Measurements from ENCODE around the gene AP5Z1. TPM values are rescaled to one million over a fixed set of nuclear protein-coding genes. Genes with fewer than 3 reads are reported as not detected.
A peak's percentile ranks its signal among the peaks of the same experiment; 100 is the strongest.

The AP5Z1 gene
- total RNA-seq, 2 donors from 2014 or later = 7.5 to 9.2 TPM

DNA sequence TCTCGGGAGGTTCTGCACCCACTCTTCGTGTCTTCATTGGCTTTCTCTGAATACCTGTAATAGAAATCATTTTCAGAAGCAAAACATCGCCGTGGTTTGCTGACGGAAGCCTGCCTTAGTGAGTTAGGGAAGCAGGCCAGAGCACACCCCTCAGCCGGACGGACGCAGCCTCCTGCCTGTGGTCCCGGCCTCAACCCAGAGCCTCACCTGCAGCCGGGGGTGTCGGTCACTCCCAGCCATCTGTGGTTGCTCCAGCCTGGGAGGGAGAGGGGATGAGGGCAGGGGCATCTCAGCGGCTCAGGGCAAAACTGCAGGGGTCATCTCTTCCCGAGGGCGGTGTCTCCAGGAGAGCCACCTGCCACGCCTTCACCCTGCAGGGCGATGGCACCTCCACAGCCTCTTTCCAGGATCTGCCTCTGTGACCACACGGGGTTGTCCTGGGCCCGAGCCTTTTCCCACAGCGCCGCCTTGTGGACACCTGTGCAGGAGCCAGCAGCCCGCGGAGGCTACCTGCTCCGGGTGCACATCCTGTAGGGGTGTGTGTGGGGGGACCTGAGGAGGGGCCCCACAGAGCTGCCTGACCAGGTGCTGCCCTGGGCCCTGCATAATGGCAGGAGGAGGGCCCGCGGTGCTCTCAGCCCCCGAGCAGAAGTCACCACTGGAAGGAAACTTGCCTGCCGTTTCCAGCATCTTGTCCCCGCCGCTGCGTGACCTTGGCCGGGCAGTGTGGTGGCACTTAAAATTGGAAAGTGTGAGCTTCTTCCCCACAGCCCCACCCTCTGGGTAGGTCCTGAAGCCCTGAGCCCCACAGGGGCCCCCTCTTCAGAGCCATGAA lies 21.6 kb upstream of the AP5Z1 start:
- TF ChIP-seq CTCF (IDR thresholded peaks at IDR 0.05) = peak; percentile 89 to 95
- no peak overlapping the region for H3K4me3 ChIP-seq
- peaks cover 42% of the 10 kb centered on the region for H3K36me3 ChIP-seq
- no peaks in the 10 kb centered on the region for H3K27me3 ChIP-seq
- H3K9me3 ChIP-seq = no peaks in the 10 kb centered on the region
- H3K27ac ChIP-seq = no peak overlapping the region
- peaks cover 0 to 9% of the 10 kb centered on the region in 2 donors for H3K4me1 ChIP-seq
- peak; percentile 73 for DNase-seq (ENCODE audit: low spot score)

- no peak overlapping the region for H3K27ac ChIP-seq
- peaks cover 0 to 7% of the 10 kb centered on the region in 2 donors for H3K4me1 ChIP-seq
- no peaks in the 10 kb centered on the region for H3K27me3 ChIP-seq
- H3K36me3 ChIP-seq = peaks cover 49% of the 10 kb centered on the region
- TF ChIP-seq CTCF (IDR thresholded peaks at IDR 0.05) = no peak
- no peak for DNase-seq (ENCODE audit: low spot score)
- H3K4me3 ChIP-seq = no peak overlapping the region
- no peaks in the 10 kb centered on the region for H3K9me3 ChIP-seq
These were observed 20.9 kb upstream of the AP5Z1 start for GRCh38 chr7:4754433-4755010.

DNA sequence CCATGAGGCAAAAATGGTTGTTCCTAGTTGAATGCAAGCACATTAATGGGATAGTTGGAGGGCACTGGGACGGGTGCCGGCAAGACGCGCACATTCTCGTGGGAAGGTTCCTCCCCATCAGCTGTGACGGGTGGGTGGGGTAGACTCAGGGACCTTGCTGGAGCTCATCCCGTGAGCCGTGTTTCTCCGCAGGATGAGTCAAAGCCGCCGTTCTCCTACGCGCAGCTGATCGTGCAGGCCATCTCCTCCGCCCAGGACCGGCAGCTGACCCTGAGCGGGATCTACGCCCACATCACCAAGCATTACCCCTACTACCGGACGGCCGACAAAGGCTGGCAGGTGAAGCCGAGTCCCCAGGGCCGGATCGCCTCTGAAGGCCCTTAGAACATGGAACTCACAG lies 20.4 kb upstream of the AP5Z1 start:
- no peaks in the 10 kb centered on the region for H3K9me3 ChIP-seq
- H3K36me3 ChIP-seq = peaks cover 55% of the 10 kb centered on the region
- H3K4me1 ChIP-seq = peaks cover 0 to 7% of the 10 kb centered on the region in 2 donors
- H3K27ac ChIP-seq = no peak overlapping the region
- no peak for TF ChIP-seq CTCF (IDR thresholded peaks at IDR 0.05)
- no peak for DNase-seq (ENCODE audit: low spot score)
- H3K27me3 ChIP-seq = no peaks in the 10 kb centered on the region
- no peak overlapping the region for H3K4me3 ChIP-seq

DNA sequence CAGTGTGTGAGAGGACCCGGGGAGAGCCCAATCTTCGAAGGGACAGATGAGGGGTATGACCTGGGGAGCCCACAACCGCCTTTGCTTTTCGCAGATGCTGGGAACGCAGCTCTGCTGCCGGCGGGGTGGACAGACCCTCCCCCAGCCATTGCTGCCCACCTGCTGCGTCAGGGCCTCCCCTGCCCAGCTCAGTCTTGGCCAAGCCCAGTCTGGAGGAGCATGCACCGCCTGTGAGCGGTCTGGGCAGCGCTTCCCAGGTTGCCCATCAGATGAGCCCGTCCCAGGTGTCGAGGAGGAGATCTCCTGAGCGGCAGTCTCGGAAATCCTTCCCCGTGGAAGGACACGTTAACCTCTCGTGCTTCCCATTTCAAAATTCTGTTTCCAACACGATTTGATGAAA lies 17.3 kb upstream of the AP5Z1 start:
- Histone ChIP-seq H3K27ac (no peak overlapping the region), H3K27me3 (no peaks in the 10 kb centered on the region), H3K4me1 (peaks cover 0 to 7% of the 10 kb centered on the region in 2 donors), H3K4me3 (no peak overlapping the region), H3K9me3 (no peaks in the 10 kb centered on the region), H3K36me3 (peaks cover 85% of the 10 kb centered on the region)
- no peak for DNase-seq (ENCODE audit: low spot score)
- TF ChIP-seq CTCF (IDR thresholded peaks at IDR 0.05) = no peak

DNA sequence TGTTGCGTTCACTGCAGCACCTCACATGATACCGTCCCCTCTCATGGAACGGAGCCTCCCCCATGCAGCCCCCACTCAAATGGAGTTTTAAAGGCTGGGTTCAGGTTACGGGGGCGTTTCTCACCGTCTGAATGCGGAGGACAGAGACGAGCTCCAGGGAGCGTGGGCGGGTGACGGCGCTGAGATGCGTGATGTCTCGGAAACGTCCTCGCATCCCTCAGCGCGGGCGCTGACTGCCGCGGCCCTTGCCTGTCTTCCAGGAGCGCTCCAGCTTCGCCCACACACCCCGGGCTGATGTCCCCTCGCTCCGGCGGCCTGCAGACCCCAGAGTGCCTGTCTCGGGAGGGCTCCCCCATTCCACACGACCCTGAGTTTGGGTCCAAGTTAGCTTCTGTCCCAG lies 16.6 kb upstream of the AP5Z1 start:
- Histone ChIP-seq H3K9me3 (no peaks in the 10 kb centered on the region), H3K36me3 (peaks cover 92% of the 10 kb centered on the region)
- DNase-seq (ENCODE audit: low spot score) = no peak

More for the DNA sequence above, 16.6 kb upstream of the AP5Z1 start:
- no peaks in the 10 kb centered on the region for H3K27me3 ChIP-seq
- H3K4me1 ChIP-seq = peaks cover 0 to 5% of the 10 kb centered on the region in 2 donors
- TF ChIP-seq CTCF (IDR thresholded peaks at IDR 0.05) = no peak
- no peak overlapping the region for H3K27ac ChIP-seq
- H3K4me3 ChIP-seq = no peak overlapping the region
